Right ventricle myocardium superior (tissue), 1 donor: ENCODE measurements around the gene TMEM126A. TPM values are rescaled to one million over a fixed set of nuclear protein-coding genes. Genes with fewer than 3 reads are reported as not detected.
"Not testable (repeated sequence)": the region's sequence is repeated elsewhere in the genome, so short reads cannot be mapped to it uniquely, and the experiment has no call there.

ENCODE experiments used
- ATAC-seq: fragments of 200-7000 bp; cut with Tn5 transposase; one replicate; pipeline ENCODE4 v1.9.1; 2020; ENCODE audit warnings: mild to moderate bottlenecking; ENCODE audit not compliant: poor library complexity
- DNase-seq: peaks from one replicate; pipeline ENCODE4 v3.0.0-alpha.2; 2020
- intact Hi-C: fragments of 100-400 bp; cut with DNase I; formaldehyde crosslinking; loops from one replicate; pipeline ENCODE4 v1.11.2; 2022
- total RNA-seq: library from RNA; stranded (reverse); fragmentation: NEBNext Ultra II Directional; extraction: Animal tissue kit (Norgen Biotek cat#: 25700); gene quantifications from one replicate; pipeline ENCODE4 v1.2.1, GENCODE V29; 2021
- donor health status: DM: no; HTN: yes; CAD: no; lungs with severe emphysema.

The TMEM126A gene
- total RNA-seq, 1 donor from 2014 or later, result 76.1 TPM

GRCh38 chr11:85651118-85651517, 3.4 kb downstream of the TMEM126A start:
- ATAC-seq (no peak), DNase-seq (no peak)
- intact Hi-C loops, result no loop called here

- intact Hi-C loops, result no loop called here
- DNase-seq (no peak), ATAC-seq (no peak)
Measured at GRCh38 chr11:85652786-85653447, 5.2 kb downstream of the TMEM126A start.

- intact Hi-C loops, DNase-seq, ATAC-seq: not testable (repeated sequence)
Measured at GRCh38 chr11:85654343-85654742, 6.6 kb downstream of the TMEM126A start.

GRCh38 chr11:85656777-85657176, 9.0 kb downstream of the TMEM126A start:
- DNase-seq, result no peak
- no peak for ATAC-seq
- intact Hi-C loops, result no loop called here

GRCh38 chr11:85658180-85658579, 10.4 kb downstream of the TMEM126A start:
- ATAC-seq, result no peak
- intact Hi-C loops, result no loop called here
- no peak for DNase-seq

GRCh38 chr11:85661972-85662664, 14.4 kb downstream of the TMEM126A start:
- intact Hi-C loops, result no loop called here
- no peak for ATAC-seq
- no peak for DNase-seq

GRCh38 chr11:85663080-85663752, 15.4 kb downstream of the TMEM126A start:
- intact Hi-C loops, result no loop called here
- ATAC-seq (no peak), DNase-seq (no peak)

GRCh38 chr11:85663753-85664614, 16.2 kb downstream of the TMEM126A start:
- intact Hi-C loops, result loop anchor here (2.0 kb wide), 1 partner anchor 35 kb away; the partner anchor contains the start of gene TMEM126B
- peak; percentile 89 for DNase-seq
- peak; percentile 85 for ATAC-seq

- DNase-seq (peak; percentile 95), ATAC-seq (peak; percentile 98)
- intact Hi-C loops, result loop anchor here (2.0 kb wide), 1 partner anchor 36 kb away; the partner anchor contains the start of gene TMEM126B
Measured at GRCh38 chr11:85664615-85665481, 17.1 kb downstream of the TMEM126A start, which contains the start of gene CREBZF. Gene CREBZF (minus strand): TSS chr11:85665129. CDS start chr11:85664875, 254 bp downstream.

GRCh38 chr11:85665733-85666132, 18.0 kb downstream of the TMEM126A start:
- intact Hi-C loops, result loop anchor here (2.0 kb wide), 1 partner anchor 37 kb away; the partner anchor contains the start of gene TMEM126B
- DNase-seq (no peak), ATAC-seq (no peak)

GRCh38 chr11:85666687-85667086, 18.9 kb downstream of the TMEM126A start:
- ATAC-seq, result no peak
- intact Hi-C loops, result no loop called here
- DNase-seq, result no peak

GRCh38 chr11:85668157-85668556, 20.4 kb downstream of the TMEM126A start:
- intact Hi-C loops, result no loop called here
- ATAC-seq (no peak), DNase-seq (no peak)

GRCh38 chr11:85670949-85671663, 23.3 kb downstream of the TMEM126A start:
- DNase-seq, intact Hi-C loops, ATAC-seq: not testable (repeated sequence)

- DNase-seq, result no peak
- intact Hi-C loops, result no loop called here
- ATAC-seq, result no peak
Measured at GRCh38 chr11:85672105-85672902, 24.5 kb downstream of the TMEM126A start.

- DNase-seq (no peak), ATAC-seq (no peak)
- intact Hi-C loops, result no loop called here
Measured at GRCh38 chr11:85673393-85673792, 25.6 kb downstream of the TMEM126A start.

GRCh38 chr11:85679576-85679975, 31.8 kb downstream of the TMEM126A start:
- no peak for ATAC-seq
- no peak for DNase-seq
- intact Hi-C loops, result no loop called here
